A172 (cell line): ENCODE results near the gene PLEKHA7. TPM values are rescaled to one million over a fixed set of nuclear protein-coding genes. Genes with fewer than 3 reads are reported as not detected.
"Not testable (repeated sequence)": the region's sequence is repeated elsewhere in the genome, so short reads cannot be mapped to it uniquely, and the experiment has no call there.

Experiments used
- DNase-seq: peaks from one replicate; pipeline ENCODE4 v3.0.0-alpha.2; 2015; ENCODE audit warnings: low spot score
- total RNA-seq: library from RNA; depleted of rRNA; stranded (reverse); fragments of >200 nt; shearing (Covaris generic); gene quantifications from 2 replicates; pipeline ENCODE4 v1.2.3, GENCODE V29; 2014

Gene PLEKHA7
- total RNA-seq, 1 experiment from 2014 or later = 1.3 TPM

DNA sequence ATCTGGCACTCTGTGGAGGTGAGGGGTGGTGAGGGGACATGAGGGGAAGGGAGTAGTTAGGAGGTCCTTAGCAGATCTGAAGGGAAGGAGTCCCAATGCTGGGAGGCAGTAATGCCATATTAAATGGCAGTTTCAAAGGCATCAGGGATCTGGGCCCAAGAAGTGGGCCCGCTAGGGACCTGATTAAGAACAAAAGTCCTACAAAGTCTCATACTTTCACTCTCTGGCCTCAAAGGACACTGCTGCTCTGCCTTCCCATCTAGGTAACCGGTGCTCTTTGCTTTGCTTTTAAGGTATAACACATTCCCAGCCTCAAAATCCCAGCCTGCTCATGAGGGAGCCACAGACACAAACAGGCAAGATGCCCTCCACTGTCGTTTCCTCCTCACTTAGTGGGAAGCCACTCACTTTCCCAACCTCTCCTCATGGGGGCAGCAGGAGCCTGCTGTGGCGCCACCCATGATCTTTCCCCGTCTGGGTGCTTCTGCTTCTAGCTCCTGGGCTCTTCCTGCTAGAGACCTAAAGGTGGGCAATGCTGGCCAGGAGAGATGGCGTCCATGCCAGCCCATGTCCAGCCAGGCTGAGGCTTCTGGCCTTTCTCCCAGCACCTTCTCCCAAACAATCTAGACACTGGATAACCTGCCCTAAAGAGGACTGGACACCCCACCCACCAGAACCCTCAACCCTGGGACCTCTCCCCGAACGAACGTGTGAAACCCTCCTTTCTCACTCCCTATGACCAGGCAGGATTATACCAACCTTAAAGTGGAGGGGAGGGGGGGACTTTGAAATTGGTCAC lies 68.3 kb downstream of the PLEKHA7 start:
- peak; percentile 76 for DNase-seq

DNA sequence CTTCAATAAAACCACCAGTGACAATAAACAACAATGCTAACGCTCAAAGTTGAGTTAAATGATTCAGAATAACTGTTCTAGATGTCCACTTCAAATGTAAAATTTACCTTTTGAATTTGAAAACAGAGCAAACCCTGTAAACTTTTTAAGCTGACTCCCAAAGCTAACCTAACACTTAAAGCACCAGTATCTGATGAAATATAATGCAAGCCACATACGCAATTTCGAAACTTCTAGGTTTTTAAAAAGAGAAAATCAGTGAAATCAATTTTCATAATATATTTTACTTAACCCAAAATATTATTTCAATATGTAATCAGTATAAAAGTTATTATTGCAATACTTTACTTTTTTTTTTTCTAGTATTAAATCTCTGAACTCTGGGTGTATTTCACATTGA lies 71.3 kb downstream of the PLEKHA7 start:
- no peak for DNase-seq

- DNase-seq = no peak
Measured at GRCh38 chr11:16942342-16942741, 71.9 kb downstream of the PLEKHA7 start.

- no peak for DNase-seq
Measured at GRCh38 chr11:16941935-16942334, 72.3 kb downstream of the PLEKHA7 start.

DNA sequence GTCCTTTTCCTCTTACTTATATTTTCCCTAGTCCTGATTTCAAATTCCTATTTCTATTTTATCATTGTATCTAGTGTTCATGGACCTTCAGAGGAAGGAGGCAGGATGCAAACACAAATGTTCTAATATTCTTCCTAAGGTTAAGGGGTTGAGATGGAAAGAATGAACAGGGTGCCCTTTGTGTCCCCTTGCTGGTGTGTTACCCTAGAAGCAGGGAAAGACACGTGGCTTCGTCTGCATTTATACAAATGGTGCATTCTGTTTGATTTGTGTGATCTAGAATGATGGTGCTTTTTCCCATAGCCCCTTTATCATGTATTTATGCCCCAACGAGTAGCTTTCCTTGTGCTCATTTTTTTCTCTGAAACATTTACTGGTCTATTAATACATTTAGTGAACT lies 76.2 kb downstream of the PLEKHA7 start:
- no peak for DNase-seq

- DNase-seq = peak; percentile 59
Measured at GRCh38 chr11:16936643-16937042, 77.6 kb downstream of the PLEKHA7 start.

GRCh38 chr11:16935518-16936302 lies 78.5 kb downstream of the PLEKHA7 start:
- DNase-seq = peak; percentile 54

- DNase-seq = peak; percentile 23
Measured at GRCh38 chr11:16933756-16934603, 80.2 kb downstream of the PLEKHA7 start.

- no peak for DNase-seq
Measured at GRCh38 chr11:16933291-16933690, 80.9 kb downstream of the PLEKHA7 start.

- DNase-seq = no peak
Measured at GRCh38 chr11:16928044-16928443, 86.2 kb downstream of the PLEKHA7 start.

GRCh38 chr11:16926883-16927626 lies 87.2 kb downstream of the PLEKHA7 start:
- DNase-seq = no peak

- DNase-seq = peak; percentile 50
Measured at GRCh38 chr11:16925561-16926065, 88.6 kb downstream of the PLEKHA7 start.

- peak; percentile 22 for DNase-seq
Measured at GRCh38 chr11:16924826-16925560, 89.2 kb downstream of the PLEKHA7 start.

GRCh38 chr11:16924462-16924825 lies 89.8 kb downstream of the PLEKHA7 start:
- DNase-seq = no peak

DNA sequence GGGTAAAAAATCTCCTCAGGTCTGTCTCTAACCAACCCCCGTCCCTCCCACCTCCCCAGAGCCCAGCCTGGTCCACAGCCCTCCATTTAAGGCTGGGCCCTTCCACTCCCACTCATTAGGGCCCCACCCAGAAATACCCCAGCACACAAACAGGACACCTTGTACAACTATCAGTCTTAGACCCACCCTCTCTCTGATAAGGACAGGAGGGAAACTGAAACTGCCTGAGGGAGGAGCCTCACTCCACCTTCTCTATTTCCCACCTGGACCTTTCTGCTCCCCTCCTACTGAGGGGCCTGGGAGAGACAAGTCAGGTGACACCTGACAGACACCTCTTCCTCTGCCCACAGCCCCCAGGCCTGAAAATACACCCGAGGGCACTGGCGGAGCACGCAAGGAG lies 90.2 kb downstream of the PLEKHA7 start:
- no peak for DNase-seq

DNA sequence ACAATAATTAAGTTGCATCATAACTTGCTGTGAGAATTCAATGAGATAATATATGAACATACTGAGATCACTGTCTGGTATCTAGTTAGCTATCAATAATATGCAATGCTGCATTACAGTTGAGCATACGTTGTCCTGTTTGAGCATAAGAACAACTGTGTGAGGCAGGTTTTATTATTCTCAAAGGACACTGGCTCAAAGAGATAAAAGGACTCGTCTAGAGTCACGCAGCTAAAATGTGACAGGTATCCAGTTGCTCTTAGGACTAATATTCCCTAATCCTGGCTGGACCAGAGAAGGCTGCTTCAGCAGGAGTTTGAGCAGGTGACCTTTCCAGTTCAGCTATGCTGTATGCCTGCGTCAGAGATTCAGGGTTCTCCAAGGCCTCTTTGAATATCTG lies 92.5 kb downstream of the PLEKHA7 start:
- no peak for DNase-seq

GRCh38 chr11:16921019-16921418 lies 93.2 kb downstream of the PLEKHA7 start:
- no peak for DNase-seq

- no peak for DNase-seq
Measured at GRCh38 chr11:16920559-16920958, 93.7 kb downstream of the PLEKHA7 start.

DNA sequence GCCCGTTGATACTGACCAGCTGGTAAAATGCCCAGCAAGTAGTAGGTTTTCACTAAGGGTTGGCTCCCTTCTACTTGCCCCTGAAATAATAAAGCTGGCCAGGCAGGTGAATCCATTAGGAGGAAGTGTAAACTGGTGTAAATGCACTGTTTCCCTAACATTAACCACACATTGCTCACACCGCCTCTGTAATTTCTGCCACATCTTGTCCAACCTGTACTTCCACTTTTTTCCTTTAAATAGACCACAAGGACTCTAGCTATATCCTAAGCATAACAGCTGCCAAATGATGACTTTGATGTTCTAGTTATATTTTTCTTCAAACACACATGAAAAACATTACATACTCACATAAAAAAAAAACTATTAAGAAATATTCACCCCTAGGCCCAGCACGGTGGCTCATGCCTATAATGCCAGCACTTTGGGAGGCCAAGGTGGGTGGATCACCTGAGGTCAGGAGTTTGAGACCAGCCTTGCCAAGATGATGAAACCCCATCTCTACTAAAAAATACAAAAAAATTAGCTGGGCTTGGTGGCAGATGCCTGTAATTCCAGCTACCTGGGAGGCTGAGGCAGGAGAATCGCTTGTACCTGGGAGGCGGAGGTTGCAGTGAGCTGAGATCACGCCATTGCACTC lies 95.6 kb downstream of the PLEKHA7 start:
- DNase-seq = not testable (repeated sequence)

- no peak for DNase-seq
Measured at GRCh38 chr11:16917941-16918340, 96.3 kb downstream of the PLEKHA7 start.
